Renal pelvis (tissue), 4 donors: ENCODE results near the gene FRMPD2. TPM values are rescaled to one million over a fixed set of nuclear protein-coding genes. Genes with fewer than 3 reads are reported as not detected.
"Not testable (repeated sequence)": the region's sequence is repeated elsewhere in the genome, so short reads cannot be mapped to it uniquely, and the experiment has no call there.

Experiments
- DNase-seq: peaks from one replicate; pipeline ENCODE4 v3.0.0-alpha.2; 2013
- polyA plus RNA-seq, 3 donors: library from polyadenylated mRNA; unstranded; fragments of 120-200 nt; gene quantifications; one replicate each; pipeline ENCODE4 v1.2.1, GENCODE V29; 2013; ENCODE audit not compliant: insufficient read length in 3 of 3

Gene FRMPD2
- polyA plus RNA-seq, 3 donors, result 0.53 to 1.5 (median 0.82) TPM

- no peak for DNase-seq
These were observed 14.2 kb upstream of the FRMPD2 start for GRCh38 chr10:48288661-48289060.

- DNase-seq, result no peak
These were observed 13.2 kb upstream of the FRMPD2 start for GRCh38 chr10:48287417-48288391.

GRCh38 chr10:48286356-48286755 is 11.9 kb upstream of the FRMPD2 start:
- DNase-seq, result no peak

GRCh38 chr10:48285710-48286109 is 11.2 kb upstream of the FRMPD2 start:
- DNase-seq, result no peak

- DNase-seq, result no peak
These were observed 10.3 kb upstream of the FRMPD2 start for GRCh38 chr10:48284811-48285210.

- no peak for DNase-seq
These were observed 9.6 kb upstream of the FRMPD2 start for GRCh38 chr10:48284002-48284546.

GRCh38 chr10:48282829-48283228 is 8.3 kb upstream of the FRMPD2 start:
- DNase-seq, result no peak

GRCh38 chr10:48281697-48282096 is 7.2 kb upstream of the FRMPD2 start:
- not testable (repeated sequence) for DNase-seq

- no peak for DNase-seq
These were observed 4.7 kb upstream of the FRMPD2 start for GRCh38 chr10:48279081-48279751.

GRCh38 chr10:48277093-48277492 is 2.6 kb upstream of the FRMPD2 start:
- DNase-seq, result no peak

GRCh38 chr10:48273741-48274140 is 755 bp downstream of the FRMPD2 start:
- no peak for DNase-seq

GRCh38 chr10:48272682-48273081 is 1.8 kb downstream of the FRMPD2 start:
- no peak for DNase-seq

- no peak for DNase-seq
These were observed 3.3 kb downstream of the FRMPD2 start for GRCh38 chr10:48271047-48271730.

- no peak for DNase-seq
These were observed 8.0 kb downstream of the FRMPD2 start for GRCh38 chr10:48266528-48266927.

GRCh38 chr10:48258105-48258504 is 16.4 kb downstream of the FRMPD2 start:
- DNase-seq, result no peak

GRCh38 chr10:48257407-48257961 is 17.0 kb downstream of the FRMPD2 start:
- no peak for DNase-seq

- DNase-seq, result no peak
These were observed 18.8 kb downstream of the FRMPD2 start for GRCh38 chr10:48255722-48256121.

- no peak for DNase-seq
These were observed 19.6 kb downstream of the FRMPD2 start for GRCh38 chr10:48254750-48255512.

- DNase-seq, result no peak
These were observed 20.4 kb downstream of the FRMPD2 start for GRCh38 chr10:48253970-48254657.

- no peak for DNase-seq
These were observed 22.2 kb downstream of the FRMPD2 start for GRCh38 chr10:48252354-48252650.
